ENCODE data around the gene CTIF.

The CTIF gene

GRCh38 chr18:48819781-48820482 lies 281.1 kb downstream of the CTIF start:
- DNase-seq (ENCODE audit: low read depth), result no peak

GRCh38 chr18:48820483-48821250 lies 281.8 kb downstream of the CTIF start:
- DNase-seq (ENCODE audit: low read depth), result no peak

GRCh38 chr18:48821251-48821590 lies 282.4 kb downstream of the CTIF start:
- DNase-seq (ENCODE audit: low read depth), result no peak

GRCh38 chr18:48821845-48822244 lies 283.0 kb downstream of the CTIF start:
- no peak for DNase-seq (ENCODE audit: low read depth)

- DNase-seq (ENCODE audit: low read depth), result no peak
These were observed 285.6 kb downstream of the CTIF start for GRCh38 chr18:48824231-48824970.

- no peak for DNase-seq (ENCODE audit: low read depth)
These were observed 286.4 kb downstream of the CTIF start for GRCh38 chr18:48825101-48825745.

- DNase-seq (ENCODE audit: low read depth), result no peak
These were observed 287.4 kb downstream of the CTIF start for GRCh38 chr18:48826271-48826670.

- no peak for DNase-seq (ENCODE audit: low read depth)
These were observed 288.0 kb downstream of the CTIF start for GRCh38 chr18:48826806-48827205.

- no peak for DNase-seq (ENCODE audit: low read depth)
These were observed 288.7 kb downstream of the CTIF start for GRCh38 chr18:48827291-48828193.

- DNase-seq (ENCODE audit: low read depth), result no peak
These were observed 289.3 kb downstream of the CTIF start for GRCh38 chr18:48828194-48828545.

- DNase-seq (ENCODE audit: low read depth), result no peak
These were observed 290.0 kb downstream of the CTIF start for GRCh38 chr18:48828691-48829442.

- no peak for DNase-seq (ENCODE audit: low read depth)
These were observed 290.8 kb downstream of the CTIF start for GRCh38 chr18:48829443-48830149.

- no peak for DNase-seq (ENCODE audit: low read depth)
These were observed 292.4 kb downstream of the CTIF start for GRCh38 chr18:48831113-48831759.

- no peak for DNase-seq (ENCODE audit: low read depth)
These were observed 293.0 kb downstream of the CTIF start for GRCh38 chr18:48831802-48832201.

- DNase-seq (ENCODE audit: low read depth), result no peak
These were observed 294.3 kb downstream of the CTIF start for GRCh38 chr18:48832938-48833700.

- no peak for DNase-seq (ENCODE audit: low read depth)
These were observed 295.0 kb downstream of the CTIF start for GRCh38 chr18:48833701-48834412.

GRCh38 chr18:48834413-48835031 lies 295.7 kb downstream of the CTIF start:
- DNase-seq (ENCODE audit: low read depth), result peak; percentile 69

- DNase-seq (ENCODE audit: low read depth), result no peak
These were observed 296.3 kb downstream of the CTIF start for GRCh38 chr18:48835119-48835518.

All from stimulated activated CD8-positive, alpha-beta memory T cell treated with anti-CD3 and anti-CD28 coated beads, Interleukin-12 subunit alpha, Interleukin-12 subunit beta, amount 100 ng/mL, for 4 hours (primary cell).